Keratinocyte (primary cell): ENCODE results near the gene EFEMP1. TPM values are rescaled to one million over a fixed set of nuclear protein-coding genes. Genes with fewer than 3 reads are reported as not detected.

Source experiments
- DNase-seq: peaks from one replicate; pipeline ENCODE4 v3.0.0-alpha.2; 2011; ENCODE audit warnings: low read depth, missing footprints, low spot score
- FAIRE-seq: peaks from 2 replicates; lab custom pipeline; 2011; peaks lifted over from hg19 to GRCh38; lab: Jason Lieb, UNC
- H2AFZ ChIP-seq: 2 replicates; pipeline ENCODE4 v1.6.0; 2012; ENCODE audit warnings: low read length, control low read depth, inconsistent platforms; ENCODE audit not compliant: control insufficient read depth
- H3K27ac ChIP-seq: 2 replicates; pipeline ENCODE4 v1.5.1; 2011; ENCODE audit warnings: low read length; ENCODE audit not compliant: control insufficient read depth, insufficient read depth
- H3K27me3 ChIP-seq: 3 replicates; pipeline ENCODE4 v1.6.0; 2011; ENCODE audit warnings: low read length; ENCODE audit not compliant: control insufficient read depth, insufficient read depth; ENCODE audit errors: extremely low read depth
- H3K36me3 ChIP-seq, 2 experiments: 2 replicates in 1 of 2; 3 replicates in 1 of 2; pipeline ENCODE4 v1.5.1; 2011; ENCODE audit warnings: low read length in 2 of 2, mild to moderate bottlenecking in 1 of 2; ENCODE audit not compliant: control insufficient read depth in 2 of 2, insufficient read depth in 2 of 2; ENCODE audit errors: extremely low read depth in 1 of 2
- H3K4me1 ChIP-seq: 3 replicates; pipeline ENCODE4 v1.5.1; 2011; ENCODE audit warnings: low read length; ENCODE audit not compliant: control insufficient read depth, insufficient read depth; ENCODE audit errors: extremely low read depth
- H3K4me2 ChIP-seq: 3 replicates; pipeline ENCODE4 v1.6.0; 2011; ENCODE audit warnings: low read depth, low read length; ENCODE audit not compliant: control insufficient read depth, insufficient read depth; ENCODE audit errors: extremely low read depth
- H3K4me3 ChIP-seq, 3 experiments: fragments of 200-600 bp in 1 of 3; sonication (generic) in 1 of 3; 2 replicates in 2 of 3; 3 replicates in 1 of 3; pipeline ENCODE4 v1.5.1; 2011 to 2016; ENCODE audit warnings: low read length in 3 of 3, mild to moderate bottlenecking in 3 of 3, control low read depth in 2 of 3, inconsistent platforms in 1 of 3, low read depth in 1 of 3, mixed read lengths in 1 of 3, mixed run types in 1 of 3, moderate library complexity in 1 of 3; ENCODE audit not compliant: control insufficient read depth in 2 of 3, insufficient read depth in 2 of 3; ENCODE audit errors: extremely low read depth in 1 of 3
- H3K79me2 ChIP-seq: 2 replicates; pipeline ENCODE4 v1.6.0; 2012; ENCODE audit warnings: low read length; ENCODE audit not compliant: control insufficient read depth, insufficient read depth
- H3K9ac ChIP-seq: 3 replicates; pipeline ENCODE4 v1.6.0; 2011; ENCODE audit warnings: low read length; ENCODE audit not compliant: control insufficient read depth, insufficient read depth; ENCODE audit errors: extremely low read depth
- H3K9me1 ChIP-seq: 3 replicates; pipeline ENCODE4 v1.6.0; 2011; ENCODE audit warnings: low read length; ENCODE audit not compliant: control insufficient read depth, insufficient read depth; ENCODE audit errors: extremely low read depth
- H3K9me3 ChIP-seq: 2 replicates; pipeline ENCODE4 v1.5.1; 2012; ENCODE audit warnings: low read depth, low read length; ENCODE audit not compliant: control insufficient read depth
- H4K20me1 ChIP-seq: 3 replicates; pipeline ENCODE4 v1.6.0; 2011; ENCODE audit warnings: low read length; ENCODE audit not compliant: control insufficient read depth, insufficient read depth; ENCODE audit errors: extremely low read depth
- CTCF ChIP-seq, 3 experiments: IDR thresholded peaks in 1 of 3; conservative IDR thresholded peaks in 1 of 3; optimal IDR thresholded peaks in 1 of 3; 2 replicates in 2 of 3; 3 replicates in 1 of 3; pipeline versions ENCODE3 to v1.5.1; 2011; ENCODE audit warnings: low read length in 3 of 3, mild to moderate bottlenecking in 3 of 3, moderate library complexity in 2 of 3, control low read depth in 1 of 3, inconsistent platforms in 1 of 3; ENCODE audit not compliant: insufficient read depth in 2 of 3; ENCODE audit errors: extremely low read depth in 1 of 3
- EZH2 ChIP-seq: IDR thresholded peaks from one replicate; pipeline ENCODE4 v1.6.1; 2012; ENCODE audit warnings: inconsistent platforms, mild to moderate bottlenecking, low read length, moderate library complexity
- dilution Hi-C: fragments of 300-500 bp; cut with MboI; formaldehyde crosslinking; loops from one replicate; pipeline ENCODE4 v1.7.0; 2020; ENCODE audit warnings: low sequenced_read_pairs; ENCODE audit not compliant: extremely low pct_ligation_motif_present
- polyA plus RNA-seq, 5 experiments: library from polyadenylated mRNA; depleted of rRNA in 3 of 5; stranded (reverse) in 3 of 5; stranded (forward) in 1 of 5; unstranded in 1 of 5; fragments of >200 nt; gene quantifications; 1 replicate in 1 of 5; 2 replicates in 3 of 5; 3 replicates in 1 of 5; pipeline versions ENCODE4 v1.2.1 to v1.2.3, GENCODE V29; 2011 to 2012; ENCODE audit warnings: missing spikeins in 2 of 5, low read depth in 1 of 5, low replicate concordance in 1 of 5

The EFEMP1 gene
- polyA plus RNA-seq, 1 donor (not counting 4 experiments of a cell fraction or from before 2014, with no cell fraction given): 234 TPM

GRCh38 chr2:55943466-55943865, 19.9 kb upstream of the EFEMP1 start:
- Histone ChIP-seq H3K4me3 (no peak overlapping the region), H3K9ac (no peak overlapping the region), H3K27ac (peak overlapping the region; percentile 21), H3K4me1 (peaks cover 7% of the 10 kb centered on the region), H2AFZ (peak overlapping the region; percentile 74), H3K9me3 (no peaks in the 10 kb centered on the region), H3K9me1 (no peaks in the 10 kb centered on the region), H3K79me2 (no peaks in the 10 kb centered on the region), H3K4me2 (no peak overlapping the region), H3K27me3 (no peaks in the 10 kb centered on the region), H3K36me3 (no peaks in the 10 kb centered on the region), H4K20me1 (no peaks in the 10 kb centered on the region)
- dilution Hi-C loops: no loop called here
- TF ChIP-seq CTCF (optimal IDR thresholded peaks at IDR 0.05 in 1 of 3, IDR thresholded peaks at IDR 0.05 in 1 of 3, conservative IDR thresholded peaks at IDR 0.05 in 1 of 3; ENCODE audit: extremely low read depth in 1 of 3, insufficient read depth in 2 of 3, low read length in 3 of 3): no peak
- TF ChIP-seq EZH2: no peak
- FAIRE-seq (peak; percentile 88), DNase-seq (no peak)

- no peak for FAIRE-seq
- Histone ChIP-seq H3K9me3 (no peaks in the 10 kb centered on the region), H2AFZ (no peak overlapping the region), H3K36me3 (no peaks in the 10 kb centered on the region), H3K9me1 (no peaks in the 10 kb centered on the region), H3K27ac (no peak overlapping the region), H3K4me2 (no peak overlapping the region), H4K20me1 (no peaks in the 10 kb centered on the region), H3K79me2 (no peaks in the 10 kb centered on the region), H3K27me3 (no peaks in the 10 kb centered on the region), H3K4me3 (no peak overlapping the region), H3K4me1 (no peaks in the 10 kb centered on the region), H3K9ac (no peak overlapping the region)
- dilution Hi-C loops: no loop called here
- TF ChIP-seq CTCF (optimal IDR thresholded peaks at IDR 0.05 in 1 of 3, IDR thresholded peaks at IDR 0.05 in 1 of 3, conservative IDR thresholded peaks at IDR 0.05 in 1 of 3; ENCODE audit: extremely low read depth in 1 of 3, insufficient read depth in 2 of 3, low read length in 3 of 3): no peak
- no peak for TF ChIP-seq EZH2
- no peak for DNase-seq
Measured at GRCh38 chr2:55936351-55936750, 12.8 kb upstream of the EFEMP1 start.
